Stimulated activated CD4-positive, alpha-beta T cell treated with anti-CD3 and anti-CD28 coated beads, Interleukin-12 subunit alpha, Interleukin-12 subunit beta, amount 100 ng/mL, for 48 hours (primary cell): ENCODE measurements around the gene THAP8.
A peak's percentile ranks its signal among the peaks of the same experiment; 100 is the strongest.
"Not testable (repeated sequence)": the region's sequence is repeated elsewhere in the genome, so short reads cannot be mapped to it uniquely, and the experiment has no call there.

Source experiments
- DNase-seq, 3 donors: peaks; one replicate each; pipeline ENCODE4 v3.0.0-alpha.2; 2020; ENCODE audit warnings: low read depth in 2 of 3, low spot score in 1 of 3

THAP8 gene

GRCh38 chr19:36068810-36069499 is 14.9 kb upstream of the THAP8 start:
- not testable (repeated sequence) for DNase-seq

- DNase-seq, result no peak
Measured at GRCh38 chr19:36067681-36068080, 13.6 kb upstream of the THAP8 start.

GRCh38 chr19:36064826-36065225 is 10.7 kb upstream of the THAP8 start:
- DNase-seq, result no peak

- no peak for DNase-seq
Measured at GRCh38 chr19:36061367-36061766, 7.3 kb upstream of the THAP8 start.

GRCh38 chr19:36060430-36060829 is 6.3 kb upstream of the THAP8 start:
- DNase-seq, result no peak

GRCh38 chr19:36059180-36059910 is 5.3 kb upstream of the THAP8 start:
- no peak for DNase-seq

GRCh38 chr19:36058481-36059179 is 4.5 kb upstream of the THAP8 start:
- no peak for DNase-seq

GRCh38 chr19:36054733-36055686 is 925 bp upstream of the THAP8 start, which contains the start of gene WDR62:
TSS of gene WDR62 (plus strand) at chr19:36054897. CDS start at chr19:36054972, 75 bp downstream.
- DNase-seq, result peak; percentile 89 to 94 (median 93)

GRCh38 chr19:36051637-36052036 is 2.4 kb downstream of the THAP8 start:
- no peak for DNase-seq

GRCh38 chr19:36051236-36051635 is 2.8 kb downstream of the THAP8 start:
- DNase-seq, result no peak

GRCh38 chr19:36049080-36049698 is 4.9 kb downstream of the THAP8 start:
- DNase-seq, result no peak

GRCh38 chr19:36047835-36048234 is 6.2 kb downstream of the THAP8 start:
- DNase-seq, result no peak

- no peak for DNase-seq
Measured at GRCh38 chr19:36046443-36047050, 7.5 kb downstream of the THAP8 start.

GRCh38 chr19:36043952-36044351 is 10.1 kb downstream of the THAP8 start:
- DNase-seq, result no peak

GRCh38 chr19:36041831-36042230 is 12.3 kb downstream of the THAP8 start:
- no peak for DNase-seq

- DNase-seq, result not testable (repeated sequence)
Measured at GRCh38 chr19:36041092-36041491, 13.0 kb downstream of the THAP8 start.

- no peak for DNase-seq
Measured at GRCh38 chr19:36040495-36040894, 13.6 kb downstream of the THAP8 start.

GRCh38 chr19:36032251-36033104 is 21.6 kb downstream of the THAP8 start, which contains the start of gene CLIP3:
TSS of gene CLIP3 (minus strand) at chr19:36032873. CDS start at chr19:36032357, 516 bp downstream.
- peak in 2 of 3 donors; percentile 16 for DNase-seq

- no peak for DNase-seq
Measured at GRCh38 chr19:36031308-36031707, 22.8 kb downstream of the THAP8 start.
